Measurements from ENCODE around the gene STRA8. TPM values are rescaled to one million over a fixed set of nuclear protein-coding genes. Genes with fewer than 3 reads are reported as not detected.

STRA8 gene
- total and polyA plus RNA-seq, 2 of the 13 experiments (the other 11 are each of a cell fraction or from before 2014, with no cell fraction given): not detected

- in situ Hi-C loops (cut with HindIII; ENCODE audit: extremely low pct_ligation_motif_present, low pct_unique_long_range_greater_than_20kb): loop anchor here (25.0 kb wide), 1 partner anchor 281 kb away; the partner anchor contains the start of gene NUP205
- peak overlapping the region; percentile 30 for H3K4me2 ChIP-seq (ENCODE audit: low read depth, low read length)
- H4K20me1 ChIP-seq (ENCODE audit: insufficient read depth, low read length): no peaks in the 10 kb centered on the region
- ATAC-seq (peak; percentile 97), FAIRE-seq (peak; percentile 97), DNase-seq (ENCODE audit: low spot score) (peak; percentile 78)
- H3K4me1 ChIP-seq (ENCODE audit: insufficient read depth, low read length): 0 out of 2 replicates have a peak, but pooled peaks cover 11% of the 10 kb centered on the region
- WGBS (ENCODE audit: low lambda C conversion rate): 4% methylated on average over 7 of the region's 7 CpGs
- BruUV-seq (replicated peaks): no TSS peak
- intact Hi-C loops (cut with micrococcal nuclease; ENCODE audit: unreplicated experiment): loop anchor here (1.0 kb wide), 4 partner anchors 54 to 364 kb away; no protein-coding TSS in a partner anchor
- H3K27ac ChIP-seq (ENCODE audit: extremely low read length, insufficient read depth, low read length): no peak overlapping the region
- no peak overlapping the region for H2AFZ ChIP-seq (ENCODE audit: low read length)
- H3K9ac ChIP-seq (ENCODE audit: insufficient read depth, low read depth, low read length): no peak overlapping the region
- H3K36me3 ChIP-seq (replicated peaks in 1 of 2; ENCODE audit: control insufficient read depth in 1 of 2, insufficient read depth in 2 of 2, low read length in 2 of 2): no peaks in the 10 kb centered on the region
- ChIA-PET CTCF (ENCODE audit: low intra/inter-chr PET ratio, low total read pairs) (interaction anchor here (0.8 to 4.1 kb wide), 8 partner anchors 52 to 364 kb away, joined by 3 to 81 read pairs (median 4); partner anchors contain the start of gene NUP205), POLR2A (no interaction called here)
- H3K4me3 ChIP-seq (replicated peaks in 1 of 3; ENCODE audit: insufficient read depth in 1 of 3, low read depth in 2 of 3, low read length in 3 of 3): no peak overlapping the region
- no peaks in the 10 kb centered on the region for H3K27me3 ChIP-seq (ENCODE audit: control insufficient read depth in 1 of 2, insufficient read depth in 2 of 2, low read length in 2 of 2)
- no peaks in the 10 kb centered on the region for H3K9me3 ChIP-seq (ENCODE audit: low read length)
- no peaks in the 10 kb centered on the region for H3K79me2 ChIP-seq (ENCODE audit: insufficient read depth, low read length)
- TF ChIP-seq ZFY (CRISPR knock-in tag; IDR thresholded peaks at IDR 0.05) (peak; percentile 39; the same call in 1 of the 2 replicates), THAP9 (CRISPR knock-in tag; IDR thresholded peaks at IDR 0.05; ENCODE audit: borderline replicate concordance) (no peak), PHF21A (CRISPR knock-in tag; IDR thresholded peaks at IDR 0.05) (no peak), AGO1 (IDR thresholded peaks at IDR 0.05; ENCODE audit: low read depth, low read length, poor library complexity, severe bottlenecking) (no peak), ZGPAT (CRISPR knock-in tag; IDR thresholded peaks at IDR 0.05) (0 out of 2 replicates have a peak, but pooled peaks have one; percentile 36), ZNF138 (CRISPR knock-in tag; IDR thresholded peaks at IDR 0.05; ENCODE audit: low read depth) (no peak), NFIC (IDR thresholded peaks at IDR 0.05; ENCODE audit: low read length) (no peak), SOX13 (IDR thresholded peaks at IDR 0.05) (no peak), SOX13 (CRISPR knock-in tag; conservative IDR thresholded peaks at IDR 0.05 in 1 of 2, IDR thresholded peaks at IDR 0.05 in 1 of 2) (no peak), TAF1 (CRISPR knock-in tag; IDR thresholded peaks at IDR 0.05) (no peak), ZNF770 (CRISPR knock-in tag; IDR thresholded peaks at IDR 0.05) (no peak), ZUFSP (CRISPR knock-in tag; IDR thresholded peaks at IDR 0.05; ENCODE audit: borderline replicate concordance) (no peak), PBX3 (CRISPR knock-in tag; IDR thresholded peaks at IDR 0.05; ENCODE audit: borderline replicate concordance) (no peak), SRF (IDR thresholded peaks at IDR 0.05; ENCODE audit: low read depth, low read length) (0 out of 2 replicates have a peak, but pooled peaks have one; percentile 42)
These were observed 47.8 kb downstream of the STRA8 start for GRCh38 chr7:135281363-135281949.
